Endothelial cell (in vitro differentiated cells): Measurements from ENCODE around the gene KIF13A. TPM values are rescaled to one million over a fixed set of nuclear protein-coding genes. Genes with fewer than 3 reads are reported as not detected.
A peak's percentile ranks its signal among the peaks of the same experiment; 100 is the strongest.

ENCODE experiments used
- DNase-seq: peaks from one replicate; pipeline ENCODE4 v3.0.0; 2021; ENCODE audit warnings: low spot score
- H3K27ac Mint-ChIP-seq: one replicate; pipeline ENCODE4 v1.8.0; 2021; ENCODE audit warnings: mixed read lengths, inconsistent platforms; ENCODE audit not compliant: unreplicated experiment
- H3K27me3 Mint-ChIP-seq: one replicate; pipeline ENCODE4 v1.8.0; 2021; ENCODE audit warnings: mild to moderate bottlenecking, moderate library complexity, mixed read lengths, inconsistent platforms; ENCODE audit not compliant: unreplicated experiment
- H3K36me3 Mint-ChIP-seq: one replicate; pipeline ENCODE4 v1.8.0; 2021; ENCODE audit warnings: mild to moderate bottlenecking, low read depth, mixed read lengths, inconsistent platforms; ENCODE audit not compliant: unreplicated experiment
- H3K4me1 Mint-ChIP-seq: one replicate; pipeline ENCODE4 v1.8.0; 2021; ENCODE audit warnings: mild to moderate bottlenecking, mixed read lengths, inconsistent platforms; ENCODE audit not compliant: unreplicated experiment
- H3K4me3 Mint-ChIP-seq: one replicate; pipeline ENCODE4 v1.8.0; 2021; ENCODE audit warnings: mild to moderate bottlenecking, mixed read lengths, inconsistent platforms; ENCODE audit not compliant: unreplicated experiment
- H3K9me3 Mint-ChIP-seq: one replicate; pipeline ENCODE4 v1.8.0; 2021; ENCODE audit warnings: mixed read lengths, inconsistent platforms; ENCODE audit not compliant: unreplicated experiment
- total RNA-seq: library from RNA; stranded (reverse); fragmentation: NEBNext Ultra II Directional; extraction: Animal tissue kit (Norgen Biotek cat#: 25700); gene quantifications from one replicate; pipeline ENCODE4 v1.2.1, GENCODE V29; 2021; ENCODE audit not compliant: unreplicated experiment
- TF ChIP-seq, protein P1 (sequence below): fragments of 200-600 bp; sonication (generic); IDR thresholded peaks from one replicate; pipeline ENCODE4 v1.5.0; 2021; ENCODE audit warnings: antibody characterized with exemption; ENCODE audit not compliant: unreplicated experiment

KIF13A gene
- total RNA-seq, 1 donor from 2014 or later: 139 TPM

DNA sequence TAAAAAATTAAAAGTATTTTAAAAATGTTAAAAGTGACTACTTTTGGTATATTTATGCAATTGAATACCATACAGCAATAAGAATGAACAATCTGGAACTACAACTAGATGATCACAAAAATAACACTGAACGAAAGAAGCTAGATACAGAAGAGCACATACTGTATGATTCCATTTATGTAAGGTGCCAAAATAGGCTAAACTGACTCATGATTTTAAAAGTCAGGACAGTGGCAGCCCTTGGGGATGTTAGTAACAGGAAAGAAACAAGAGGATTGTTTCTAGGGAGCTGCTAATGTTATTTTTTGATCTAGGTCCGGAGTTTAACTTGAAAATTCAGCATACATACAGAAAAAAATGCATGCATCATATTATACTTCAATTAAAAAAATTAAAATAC lies 42.3 kb downstream of the KIF13A start:
- peaks cover 8% of the 10 kb centered on the region for H3K36me3 Mint-ChIP-seq
- no peak overlapping the region for H3K4me3 Mint-ChIP-seq
- no peak for DNase-seq
- peaks cover 2% of the 10 kb centered on the region for H3K27me3 Mint-ChIP-seq
- TF ChIP-seq, protein P1, sequence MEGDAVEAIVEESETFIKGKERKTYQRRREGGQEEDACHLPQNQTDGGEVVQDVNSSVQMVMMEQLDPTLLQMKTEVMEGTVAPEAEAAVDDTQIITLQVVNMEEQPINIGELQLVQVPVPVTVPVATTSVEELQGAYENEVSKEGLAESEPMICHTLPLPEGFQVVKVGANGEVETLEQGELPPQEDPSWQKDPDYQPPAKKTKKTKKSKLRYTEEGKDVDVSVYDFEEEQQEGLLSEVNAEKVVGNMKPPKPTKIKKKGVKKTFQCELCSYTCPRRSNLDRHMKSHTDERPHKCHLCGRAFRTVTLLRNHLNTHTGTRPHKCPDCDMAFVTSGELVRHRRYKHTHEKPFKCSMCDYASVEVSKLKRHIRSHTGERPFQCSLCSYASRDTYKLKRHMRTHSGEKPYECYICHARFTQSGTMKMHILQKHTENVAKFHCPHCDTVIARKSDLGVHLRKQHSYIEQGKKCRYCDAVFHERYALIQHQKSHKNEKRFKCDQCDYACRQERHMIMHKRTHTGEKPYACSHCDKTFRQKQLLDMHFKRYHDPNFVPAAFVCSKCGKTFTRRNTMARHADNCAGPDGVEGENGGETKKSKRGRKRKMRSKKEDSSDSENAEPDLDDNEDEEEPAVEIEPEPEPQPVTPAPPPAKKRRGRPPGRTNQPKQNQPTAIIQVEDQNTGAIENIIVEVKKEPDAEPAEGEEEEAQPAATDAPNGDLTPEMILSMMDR: no peak
- H3K9me3 Mint-ChIP-seq: no peaks in the 10 kb centered on the region
- H3K4me1 Mint-ChIP-seq: peaks cover 21% of the 10 kb centered on the region
- no peak overlapping the region for H3K27ac Mint-ChIP-seq

DNA sequence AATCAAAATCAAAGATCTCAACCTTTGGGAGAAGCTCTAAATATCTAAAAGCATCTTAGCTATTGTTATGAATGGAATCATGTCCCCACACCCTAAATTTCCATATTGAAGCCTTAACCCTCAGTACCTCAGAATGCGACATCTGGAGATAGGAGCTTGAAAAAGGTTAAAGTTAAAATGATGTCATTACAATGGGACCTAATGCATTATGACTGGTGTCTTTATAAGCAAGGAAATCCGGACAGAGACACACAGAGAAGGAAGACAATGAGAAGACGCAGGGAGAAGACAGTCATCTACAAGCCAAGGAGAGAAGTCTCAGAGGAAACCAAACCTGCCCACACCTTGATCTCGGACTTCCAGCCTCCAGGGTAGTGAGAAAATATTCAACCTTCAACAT lies 46.1 kb downstream of the KIF13A start:
- DNase-seq: no peak
- TF ChIP-seq, protein P1: no peak
- Mint-ChIP-seq H3K4me3 (no peak overlapping the region), H3K9me3 (no peaks in the 10 kb centered on the region), H3K36me3 (peaks cover 11% of the 10 kb centered on the region), H3K4me1 (peaks cover 36% of the 10 kb centered on the region), H3K27me3 (peaks cover 2% of the 10 kb centered on the region), H3K27ac (peak overlapping the region; percentile 65)

DNA sequence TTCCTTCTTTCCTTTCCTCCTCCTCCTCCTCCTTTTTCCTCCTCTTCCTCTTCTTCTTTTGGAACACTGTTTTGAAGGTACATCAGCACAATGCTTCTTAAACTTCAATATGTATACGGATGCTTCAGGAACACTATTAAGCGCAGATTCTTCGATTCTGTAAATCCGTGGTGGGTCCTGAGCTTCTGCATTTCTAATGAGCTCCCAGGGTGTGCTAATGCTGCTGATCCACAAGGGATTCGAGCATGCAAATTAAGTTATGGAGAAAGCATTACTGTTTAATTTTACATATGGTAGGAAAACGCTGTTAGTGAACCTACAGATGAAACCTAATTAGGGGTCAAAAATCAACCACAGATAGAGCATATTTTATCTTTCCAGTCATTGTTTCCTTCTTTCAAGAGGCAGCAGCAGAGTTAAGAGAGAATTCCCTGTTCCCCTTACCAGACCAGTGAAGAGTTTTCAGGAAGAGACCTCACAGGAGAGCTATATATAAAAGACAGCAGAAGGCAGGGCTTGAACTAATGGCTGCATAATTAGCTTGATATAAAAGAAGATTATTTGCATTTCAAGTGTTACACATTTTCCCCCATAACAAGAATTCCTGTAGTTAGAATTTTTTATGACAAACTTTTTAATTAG lies 47.2 kb downstream of the KIF13A start:
- peaks cover 2% of the 10 kb centered on the region for H3K27me3 Mint-ChIP-seq
- TF ChIP-seq, protein P1: no peak
- peak overlapping the region; percentile 10 for H3K4me3 Mint-ChIP-seq
- H3K36me3 Mint-ChIP-seq: peaks cover 11% of the 10 kb centered on the region
- H3K27ac Mint-ChIP-seq: peak overlapping the region; percentile 82
- DNase-seq: no peak
- peaks cover 38% of the 10 kb centered on the region for H3K4me1 Mint-ChIP-seq
- H3K9me3 Mint-ChIP-seq: no peaks in the 10 kb centered on the region

DNA sequence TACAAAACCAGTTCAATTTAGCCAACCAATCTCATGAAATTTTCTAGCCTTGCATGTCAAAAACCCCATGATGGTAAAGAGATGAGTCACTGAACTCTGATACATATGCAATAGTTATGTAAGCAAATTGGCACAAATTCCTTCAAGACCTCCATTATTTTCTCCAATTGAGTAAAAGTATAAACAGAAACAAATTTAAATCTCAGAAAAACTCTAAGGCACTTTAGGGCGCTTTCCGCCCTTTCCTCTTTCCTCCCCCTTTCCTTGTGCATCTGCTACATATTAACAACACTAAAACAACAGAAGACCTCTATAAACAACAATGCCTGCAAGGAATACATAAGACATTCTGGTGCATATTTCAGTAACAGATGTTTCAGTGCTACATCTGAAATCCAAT lies 48.5 kb downstream of the KIF13A start:
- TF ChIP-seq, protein P1: no peak
- no peaks in the 10 kb centered on the region for H3K9me3 Mint-ChIP-seq
- peaks cover 11% of the 10 kb centered on the region for H3K36me3 Mint-ChIP-seq
- DNase-seq: no peak
- peaks cover 2% of the 10 kb centered on the region for H3K27me3 Mint-ChIP-seq
- H3K27ac Mint-ChIP-seq: peak overlapping the region; percentile 89
- peak overlapping the region; percentile 20 for H3K4me3 Mint-ChIP-seq
- peaks cover 34% of the 10 kb centered on the region for H3K4me1 Mint-ChIP-seq

DNA sequence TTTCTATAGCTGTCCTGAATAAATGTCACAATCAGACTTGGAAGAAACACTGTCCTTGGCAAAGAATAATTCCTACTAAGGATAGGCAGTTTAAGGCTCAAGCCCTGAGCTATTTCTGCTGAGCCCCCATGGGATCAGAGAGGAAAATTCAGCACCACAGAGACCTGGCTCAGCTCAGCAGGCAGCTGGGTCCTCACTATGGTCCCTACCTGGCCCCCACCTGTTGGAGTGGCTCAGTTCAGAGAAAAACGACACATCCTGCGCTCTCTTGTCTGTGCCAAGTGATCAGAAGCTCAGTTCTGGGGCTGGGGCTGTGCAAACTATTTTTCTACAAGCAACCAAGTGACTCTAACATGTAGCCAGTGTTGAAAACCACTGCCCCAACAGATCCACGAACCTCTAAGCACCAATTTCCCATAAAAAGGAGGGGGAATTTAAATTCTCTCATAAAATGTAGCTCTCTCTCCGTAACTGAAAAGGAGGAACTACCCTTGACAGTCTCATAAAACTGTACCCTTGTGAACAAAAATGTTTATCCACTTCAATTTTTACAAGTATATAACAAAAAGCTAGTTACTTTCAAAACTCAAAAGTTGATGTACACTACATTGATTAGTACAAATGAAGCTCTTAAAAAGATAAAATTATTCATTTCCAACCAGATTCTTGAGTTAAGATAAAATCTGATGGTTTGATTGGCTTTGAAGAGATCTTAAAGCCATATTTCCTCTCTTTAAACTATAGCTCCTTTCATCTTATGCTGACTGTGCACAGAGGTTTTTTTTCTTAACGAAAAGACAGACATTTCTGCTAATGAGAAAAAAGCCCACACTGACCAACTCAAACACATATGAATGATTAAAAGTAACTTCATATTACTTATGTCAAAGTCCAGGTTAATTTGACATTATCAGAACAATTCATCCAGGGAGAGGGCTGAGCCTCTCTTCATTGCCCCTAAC lies 52.0 kb downstream of the KIF13A start:
- no peak for DNase-seq
- Mint-ChIP-seq H3K4me1 (peaks cover 51% of the 10 kb centered on the region), H3K27me3 (peaks cover 3% of the 10 kb centered on the region), H3K9me3 (no peaks in the 10 kb centered on the region), H3K27ac (no peak overlapping the region), H3K4me3 (no peak overlapping the region), H3K36me3 (peaks cover 5% of the 10 kb centered on the region)
- TF ChIP-seq, protein P1: no peak
